ENCODE measurements around the gene POM121. TPM values are rescaled to one million over a fixed set of nuclear protein-coding genes. Genes with fewer than 3 reads are reported as not detected.
"Not testable (repeated sequence)": the region's sequence is repeated elsewhere in the genome, so short reads cannot be mapped to it uniquely, and the experiment has no call there.

The POM121 gene
- total RNA-seq, 4 donors from 2014 or later: 7.8 to 11.5 (median 10.0) TPM

DNA sequence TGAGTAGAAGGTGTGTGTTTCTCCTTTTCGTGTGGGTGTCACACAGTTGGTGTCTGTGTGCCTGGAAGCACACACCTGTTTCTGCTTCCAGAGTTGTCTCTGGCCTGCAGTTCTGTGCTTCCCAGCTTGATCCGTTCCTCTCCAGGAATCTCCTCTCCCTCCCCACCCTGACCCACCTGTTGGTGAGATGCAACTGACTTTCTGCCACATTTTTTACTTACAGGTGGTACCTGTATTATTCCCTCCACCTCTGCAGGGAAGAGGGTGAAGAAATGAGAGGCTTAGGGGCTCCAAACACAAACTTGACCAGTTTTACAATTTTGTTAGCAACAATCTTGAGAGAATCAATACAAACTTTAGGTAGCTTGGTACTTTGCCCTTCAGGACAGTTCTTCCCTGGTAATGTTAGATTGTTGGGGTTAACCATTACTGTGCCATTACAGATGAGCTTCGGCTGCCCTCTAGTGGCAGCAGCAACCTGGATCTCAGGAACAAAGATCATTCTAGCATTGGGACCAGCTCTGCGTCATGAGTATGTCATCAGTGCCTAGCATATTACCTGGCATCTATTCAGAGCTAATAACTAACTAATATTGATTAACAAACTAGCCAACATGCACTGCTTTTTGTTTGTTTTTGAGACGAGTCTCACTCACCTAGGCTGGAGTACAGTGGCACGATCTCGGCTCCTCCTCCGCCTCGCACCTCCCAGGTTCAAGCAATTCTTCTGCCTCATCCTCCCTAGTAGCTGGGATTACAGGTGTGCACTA lies 10.0 kb upstream of the POM121 start:
- DNase-seq (peak in 1 of 2 donors; percentile 23), ATAC-seq (peak in 1 of 2 donors; percentile 83)
- intact Hi-C loops (cut with DNase I; ENCODE audit: low total_unique reads); H3K9me3 ChIP-seq; H3K27me3 ChIP-seq; H3K4me1 ChIP-seq; H3K27ac ChIP-seq; H3K4me3 ChIP-seq; H3K36me3 ChIP-seq: not testable (repeated sequence)
- in situ Hi-C loops (cut with MboI; ENCODE audit: low sequenced_read_pairs in 4 of 4): loop anchor here in 1 of 4 donors (25.0 kb wide), 1 partner anchor 103 kb away; no protein-coding TSS in a partner anchor
- TF ChIP-seq, protein P1, sequence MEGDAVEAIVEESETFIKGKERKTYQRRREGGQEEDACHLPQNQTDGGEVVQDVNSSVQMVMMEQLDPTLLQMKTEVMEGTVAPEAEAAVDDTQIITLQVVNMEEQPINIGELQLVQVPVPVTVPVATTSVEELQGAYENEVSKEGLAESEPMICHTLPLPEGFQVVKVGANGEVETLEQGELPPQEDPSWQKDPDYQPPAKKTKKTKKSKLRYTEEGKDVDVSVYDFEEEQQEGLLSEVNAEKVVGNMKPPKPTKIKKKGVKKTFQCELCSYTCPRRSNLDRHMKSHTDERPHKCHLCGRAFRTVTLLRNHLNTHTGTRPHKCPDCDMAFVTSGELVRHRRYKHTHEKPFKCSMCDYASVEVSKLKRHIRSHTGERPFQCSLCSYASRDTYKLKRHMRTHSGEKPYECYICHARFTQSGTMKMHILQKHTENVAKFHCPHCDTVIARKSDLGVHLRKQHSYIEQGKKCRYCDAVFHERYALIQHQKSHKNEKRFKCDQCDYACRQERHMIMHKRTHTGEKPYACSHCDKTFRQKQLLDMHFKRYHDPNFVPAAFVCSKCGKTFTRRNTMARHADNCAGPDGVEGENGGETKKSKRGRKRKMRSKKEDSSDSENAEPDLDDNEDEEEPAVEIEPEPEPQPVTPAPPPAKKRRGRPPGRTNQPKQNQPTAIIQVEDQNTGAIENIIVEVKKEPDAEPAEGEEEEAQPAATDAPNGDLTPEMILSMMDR (IDR thresholded peaks at IDR 0.05 in 4 of 5, conservative IDR thresholded peaks at IDR 0.05 in 1 of 5): peak; percentile 22 to 65 (median 58)

DNA sequence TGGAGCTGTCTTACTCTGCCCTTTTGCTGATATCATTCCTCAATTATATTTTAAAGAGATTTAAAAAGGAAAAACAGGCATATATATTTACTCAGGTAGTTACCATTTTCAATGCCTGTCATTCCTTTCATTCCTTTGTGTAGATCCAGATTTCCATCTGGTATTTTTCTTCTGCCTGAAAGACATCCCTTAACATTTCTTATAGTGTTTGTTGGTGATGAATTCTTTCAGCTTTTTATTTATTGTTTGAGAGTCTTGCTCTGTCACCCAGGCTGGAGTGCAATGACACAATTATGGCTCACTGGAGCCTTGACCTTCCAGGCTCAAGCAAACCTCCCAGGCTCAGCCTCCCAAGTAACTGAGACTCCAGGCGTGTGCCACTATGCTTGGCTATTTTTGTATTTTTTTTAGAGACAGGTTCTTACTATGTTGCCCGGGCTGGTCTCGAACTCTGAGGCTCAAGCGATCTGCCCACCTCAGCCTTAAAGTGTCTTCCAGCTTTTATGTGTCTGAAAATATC lies 5.6 kb upstream of the POM121 start:
- no peak for ATAC-seq
- TF ChIP-seq, protein P1 (IDR thresholded peaks at IDR 0.05 in 4 of 5, conservative IDR thresholded peaks at IDR 0.05 in 1 of 5): no peak
- TF ChIP-seq POLR2A (IDR thresholded peaks at IDR 0.05): no peak
- no peak overlapping the region for H3K4me3 ChIP-seq
- intact Hi-C loops (cut with DNase I; ENCODE audit: low total_unique reads) (no loop called here), in situ Hi-C loops (cut with MboI; ENCODE audit: low sequenced_read_pairs in 4 of 4) (loop anchor here in 1 of 4 donors (25.0 kb wide), 1 partner anchor 107 kb away; no protein-coding TSS in a partner anchor)
- H3K27ac ChIP-seq: peak overlapping the region in 1 of 4 donors; percentile 46
- no peaks in the 10 kb centered on the region for H3K9me3 ChIP-seq
- H3K36me3 ChIP-seq: no peaks in the 10 kb centered on the region
- peaks cover 6% of the 10 kb centered on the region in 2 donors for H3K4me1 ChIP-seq
- no peak for DNase-seq
- no peaks in the 10 kb centered on the region for H3K27me3 ChIP-seq

GRCh38 chr7:72924386-72924732 lies 536 bp upstream of the POM121 start:
- Histone ChIP-seq H3K27me3 (no peaks in the 10 kb centered on the region), H3K9me3 (no peaks in the 10 kb centered on the region), H3K4me3 (peak overlapping the region; percentile 58 to 93 (median 90)), H3K27ac (peak overlapping the region; percentile 81 to 95 (median 88)), H3K36me3 (peaks cover 0 to 32% of the 10 kb centered on the region in 2 donors), H3K4me1 (peaks cover 19 to 22% of the 10 kb centered on the region in 2 donors)
- ATAC-seq (no peak), DNase-seq (no peak)
- intact Hi-C loops (cut with DNase I; ENCODE audit: low total_unique reads): no loop called here
- TF ChIP-seq, protein P1 (IDR thresholded peaks at IDR 0.05 in 4 of 5, conservative IDR thresholded peaks at IDR 0.05 in 1 of 5): no peak
- TF ChIP-seq POLR2A (IDR thresholded peaks at IDR 0.05): no peak
- in situ Hi-C loops (cut with MboI; ENCODE audit: low sequenced_read_pairs in 4 of 4): loop anchor here in 1 of 4 donors (25.0 kb wide), 1 partner anchor 112 kb away; no protein-coding TSS in a partner anchor

GRCh38 chr7:72925546-72926120 lies 738 bp downstream of the POM121 start:
- TF ChIP-seq, protein P1 (IDR thresholded peaks at IDR 0.05 in 4 of 5, conservative IDR thresholded peaks at IDR 0.05 in 1 of 5): no peak
- no peak for TF ChIP-seq POLR2A (IDR thresholded peaks at IDR 0.05)
- Histone ChIP-seq H3K4me1 (peaks cover 19 to 22% of the 10 kb centered on the region in 2 donors), H3K27me3 (no peaks in the 10 kb centered on the region), H3K27ac (peak overlapping the region; percentile 81 to 95 (median 88)), H3K4me3 (peak overlapping the region; percentile 58 to 93 (median 90)), H3K9me3 (no peaks in the 10 kb centered on the region), H3K36me3 (peaks cover 0 to 45% of the 10 kb centered on the region in 2 donors)
- intact Hi-C loops (cut with DNase I; ENCODE audit: low total_unique reads): no loop called here
- in situ Hi-C loops (cut with MboI; ENCODE audit: low sequenced_read_pairs in 4 of 4): no loop called here
- DNase-seq (no peak), ATAC-seq (peak in 1 of 2 donors; percentile 28)

- Histone ChIP-seq H3K36me3 (peaks cover 0 to 55% of the 10 kb centered on the region in 2 donors), H3K4me1 (peaks cover 19 to 22% of the 10 kb centered on the region in 2 donors)
- H3K4me3 ChIP-seq; ATAC-seq; H3K27ac ChIP-seq; intact Hi-C loops (cut with DNase I; ENCODE audit: low total_unique reads); H3K27me3 ChIP-seq; H3K9me3 ChIP-seq; in situ Hi-C loops (cut with MboI; ENCODE audit: low sequenced_read_pairs in 4 of 4); DNase-seq: not testable (repeated sequence)
Measured at GRCh38 chr7:72927791-72928190, 2.9 kb downstream of the POM121 start.

GRCh38 chr7:72928216-72928615 lies 3.3 kb downstream of the POM121 start:
- intact Hi-C loops (cut with DNase I; ENCODE audit: low total_unique reads); ATAC-seq; H3K27ac ChIP-seq; H3K9me3 ChIP-seq; DNase-seq; H3K27me3 ChIP-seq; H3K4me3 ChIP-seq; in situ Hi-C loops (cut with MboI; ENCODE audit: low sequenced_read_pairs in 4 of 4): not testable (repeated sequence)
- Histone ChIP-seq H3K36me3 (peaks cover 0 to 55% of the 10 kb centered on the region in 2 donors), H3K4me1 (peaks cover 19 to 22% of the 10 kb centered on the region in 2 donors)

DNA sequence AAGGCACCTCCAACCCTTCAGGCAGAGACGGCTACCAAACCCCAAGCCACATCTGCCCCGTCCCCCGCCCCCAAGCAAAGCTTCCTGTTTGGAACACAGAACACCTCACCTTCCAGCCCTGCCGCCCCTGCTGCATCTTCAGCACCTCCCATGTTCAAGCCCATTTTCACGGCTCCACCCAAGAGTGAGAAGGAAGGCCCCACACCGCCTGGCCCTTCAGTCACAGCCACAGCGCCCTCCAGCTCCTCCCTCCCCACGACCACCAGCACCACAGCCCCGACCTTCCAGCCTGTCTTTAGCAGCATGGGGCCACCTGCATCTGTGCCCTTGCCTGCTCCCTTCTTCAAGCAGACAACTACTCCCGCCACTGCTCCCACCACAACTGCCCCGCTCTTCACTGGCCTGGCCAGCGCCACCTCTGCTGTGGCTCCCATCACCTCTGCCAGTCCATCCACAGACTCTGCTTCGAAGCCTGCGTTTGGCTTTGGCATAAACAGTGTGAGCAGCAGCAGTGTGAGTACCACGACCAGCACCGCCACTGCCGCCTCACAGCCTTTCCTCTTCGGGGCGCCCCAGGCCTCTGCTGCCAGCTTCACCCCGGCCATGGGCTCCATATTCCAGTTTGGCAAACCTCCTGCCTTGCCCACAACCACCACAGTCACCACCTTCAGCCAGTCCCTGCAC lies 17.3 kb downstream of the POM121 start:
- H3K4me3 ChIP-seq; H3K4me1 ChIP-seq; in situ Hi-C loops (cut with MboI; ENCODE audit: low sequenced_read_pairs in 4 of 4); H3K9me3 ChIP-seq; intact Hi-C loops (cut with DNase I; ENCODE audit: low total_unique reads); ATAC-seq; DNase-seq; H3K27ac ChIP-seq; H3K27me3 ChIP-seq: not testable (repeated sequence)
- peaks cover 0 to 18% of the 10 kb centered on the region in 2 donors for H3K36me3 ChIP-seq
